ENCODE results near the gene SVBP.

SVBP gene

GRCh38 chr1:42845193-42845592 lies 28.0 kb upstream of the SVBP start:
- no peak overlapping the region for H3K9ac ChIP-seq (ENCODE audit: low read length)
- DNase-seq: no peak
- no peak overlapping the region for H3K4me2 ChIP-seq (ENCODE audit: low read depth, low read length)
- no peaks in the 10 kb centered on the region for H3K36me3 ChIP-seq (replicated peaks; ENCODE audit: insufficient read depth, low read length)
- no peak for TF ChIP-seq EZH2phosphoT487 (IDR thresholded peaks at IDR 0.05; ENCODE audit: low read length)
- no peak for TF ChIP-seq EZH2 (optimal IDR thresholded peaks at IDR 0.05; ENCODE audit: low read depth, low read length)
- H3K9me2 ChIP-seq (replicated peaks; ENCODE audit: insufficient read depth, low read length): no peaks in the 10 kb centered on the region
- H3K4me3 ChIP-seq (ENCODE audit: low read length): no peak overlapping the region
- peaks cover 15% of the 10 kb centered on the region; the same call in 1 of the 2 replicates for H3K4me1 ChIP-seq (ENCODE audit: low read length)
- peaks cover 17% of the 10 kb centered on the region for H3K79me2 ChIP-seq (ENCODE audit: low read length)
- H3F3A ChIP-seq (ENCODE audit: insufficient read depth, low read length): no peaks in the 10 kb centered on the region
- no peak overlapping the region for H3K27ac ChIP-seq (ENCODE audit: low read length)
- no peaks in the 10 kb centered on the region for H4K20me1 ChIP-seq (ENCODE audit: insufficient read depth, low read length)
- no peaks in the 10 kb centered on the region for H3K27me3 ChIP-seq (replicated peaks; ENCODE audit: insufficient read depth, low read length)
- H3K9me3 ChIP-seq (replicated peaks; ENCODE audit: insufficient read depth, low read length): no peaks in the 10 kb centered on the region
- no peak overlapping the region for H2AFZ ChIP-seq (ENCODE audit: low read length)

GRCh38 chr1:42844592-42845140 lies 27.5 kb upstream of the SVBP start:
- Histone ChIP-seq H3K4me3 (ENCODE audit: low read length) (no peak overlapping the region), H3K79me2 (ENCODE audit: low read length) (peaks cover 17% of the 10 kb centered on the region), H2AFZ (ENCODE audit: low read length) (no peak overlapping the region), H3K27ac (ENCODE audit: low read length) (no peak overlapping the region), H3K4me2 (ENCODE audit: low read depth, low read length) (no peak overlapping the region), H4K20me1 (ENCODE audit: insufficient read depth, low read length) (no peaks in the 10 kb centered on the region), H3K27me3 (replicated peaks; ENCODE audit: insufficient read depth, low read length) (no peaks in the 10 kb centered on the region), H3K9me3 (replicated peaks; ENCODE audit: insufficient read depth, low read length) (no peaks in the 10 kb centered on the region), H3K36me3 (replicated peaks; ENCODE audit: insufficient read depth, low read length) (no peaks in the 10 kb centered on the region), H3F3A (ENCODE audit: insufficient read depth, low read length) (no peaks in the 10 kb centered on the region), H3K9me2 (replicated peaks; ENCODE audit: insufficient read depth, low read length) (no peaks in the 10 kb centered on the region), H3K4me1 (ENCODE audit: low read length) (peaks cover 15% of the 10 kb centered on the region; the same call in 1 of the 2 replicates), H3K9ac (ENCODE audit: low read length) (no peak overlapping the region)
- TF ChIP-seq EZH2phosphoT487 (IDR thresholded peaks at IDR 0.05; ENCODE audit: low read length) (no peak), EZH2 (optimal IDR thresholded peaks at IDR 0.05; ENCODE audit: low read depth, low read length) (no peak)
- TF ChIP-seq, protein P1, sequence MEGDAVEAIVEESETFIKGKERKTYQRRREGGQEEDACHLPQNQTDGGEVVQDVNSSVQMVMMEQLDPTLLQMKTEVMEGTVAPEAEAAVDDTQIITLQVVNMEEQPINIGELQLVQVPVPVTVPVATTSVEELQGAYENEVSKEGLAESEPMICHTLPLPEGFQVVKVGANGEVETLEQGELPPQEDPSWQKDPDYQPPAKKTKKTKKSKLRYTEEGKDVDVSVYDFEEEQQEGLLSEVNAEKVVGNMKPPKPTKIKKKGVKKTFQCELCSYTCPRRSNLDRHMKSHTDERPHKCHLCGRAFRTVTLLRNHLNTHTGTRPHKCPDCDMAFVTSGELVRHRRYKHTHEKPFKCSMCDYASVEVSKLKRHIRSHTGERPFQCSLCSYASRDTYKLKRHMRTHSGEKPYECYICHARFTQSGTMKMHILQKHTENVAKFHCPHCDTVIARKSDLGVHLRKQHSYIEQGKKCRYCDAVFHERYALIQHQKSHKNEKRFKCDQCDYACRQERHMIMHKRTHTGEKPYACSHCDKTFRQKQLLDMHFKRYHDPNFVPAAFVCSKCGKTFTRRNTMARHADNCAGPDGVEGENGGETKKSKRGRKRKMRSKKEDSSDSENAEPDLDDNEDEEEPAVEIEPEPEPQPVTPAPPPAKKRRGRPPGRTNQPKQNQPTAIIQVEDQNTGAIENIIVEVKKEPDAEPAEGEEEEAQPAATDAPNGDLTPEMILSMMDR (IDR thresholded peaks at IDR 0.05; ENCODE audit: low read length): no peak
- no peak for DNase-seq

GRCh38 chr1:42841440-42842147 lies 24.4 kb upstream of the SVBP start:
- H3K27me3 ChIP-seq (replicated peaks; ENCODE audit: insufficient read depth, low read length): no peaks in the 10 kb centered on the region

More at GRCh38 chr1:42841440-42842147, 24.4 kb upstream of the SVBP start:
- Histone ChIP-seq H3K4me2 (ENCODE audit: low read depth, low read length) (no peak overlapping the region), H3K27ac (ENCODE audit: low read length) (no peak overlapping the region), H3K4me1 (ENCODE audit: low read length) (0 out of 2 replicates have a peak, but pooled peaks cover 4% of the 10 kb centered on the region), H2AFZ (ENCODE audit: low read length) (no peak overlapping the region), H4K20me1 (ENCODE audit: insufficient read depth, low read length) (no peaks in the 10 kb centered on the region), H3K9me3 (replicated peaks; ENCODE audit: insufficient read depth, low read length) (no peaks in the 10 kb centered on the region), H3F3A (ENCODE audit: insufficient read depth, low read length) (no peaks in the 10 kb centered on the region), H3K9ac (ENCODE audit: low read length) (no peak overlapping the region), H3K9me2 (replicated peaks; ENCODE audit: insufficient read depth, low read length) (no peaks in the 10 kb centered on the region), H3K36me3 (replicated peaks; ENCODE audit: insufficient read depth, low read length) (no peaks in the 10 kb centered on the region), H3K4me3 (ENCODE audit: low read length) (no peak overlapping the region), H3K79me2 (ENCODE audit: low read length) (peaks cover under 1% of the 10 kb centered on the region)
- no peak for DNase-seq
- TF ChIP-seq, protein P1 (IDR thresholded peaks at IDR 0.05; ENCODE audit: low read length): no peak
- TF ChIP-seq EZH2 (optimal IDR thresholded peaks at IDR 0.05; ENCODE audit: low read depth, low read length) (no peak), EZH2phosphoT487 (IDR thresholded peaks at IDR 0.05; ENCODE audit: low read length) (no peak)

Measured in MM.1S (cell line).